ENCODE measurements around the gene NAV2.

- TF ChIP-seq CTCF (IDR thresholded peaks at IDR 0.05) (no peak), POLR2A (IDR thresholded peaks at IDR 0.05) (no peak)
Observed at GRCh38 chr11:20097319-20098221, 384.9 kb downstream of the NAV2 start.

All from body of pancreas (tissue), 4 donors.